MV-4-11 (cell line): Measurements from ENCODE around the gene CDH20.

Experiments used
- DNase-seq: peaks from one replicate; lab custom pipeline; 2025; lab: John Stamatoyannopoulos, UW

The CDH20 gene

DNA sequence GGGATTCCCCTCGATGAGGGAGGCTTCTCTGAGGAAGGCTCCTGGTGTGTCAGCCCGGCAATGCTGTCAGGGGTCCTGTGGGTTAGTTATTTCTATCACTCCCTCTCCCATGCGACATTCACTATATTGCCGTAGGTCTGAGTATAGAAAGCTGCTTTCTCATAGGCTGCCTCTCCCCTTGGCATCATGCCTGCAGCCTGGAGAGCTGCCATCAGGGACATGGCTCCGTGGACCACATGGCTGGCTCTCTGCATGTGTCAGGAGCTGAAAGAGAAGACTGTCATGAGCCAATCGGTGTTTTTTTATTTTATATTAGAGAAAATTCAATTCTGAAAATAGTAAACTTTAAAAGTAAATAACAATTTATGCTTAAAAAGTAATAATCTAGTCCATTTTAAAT, 198.0 kb downstream of the CDH20 start:
- DNase-seq: no peak

DNA sequence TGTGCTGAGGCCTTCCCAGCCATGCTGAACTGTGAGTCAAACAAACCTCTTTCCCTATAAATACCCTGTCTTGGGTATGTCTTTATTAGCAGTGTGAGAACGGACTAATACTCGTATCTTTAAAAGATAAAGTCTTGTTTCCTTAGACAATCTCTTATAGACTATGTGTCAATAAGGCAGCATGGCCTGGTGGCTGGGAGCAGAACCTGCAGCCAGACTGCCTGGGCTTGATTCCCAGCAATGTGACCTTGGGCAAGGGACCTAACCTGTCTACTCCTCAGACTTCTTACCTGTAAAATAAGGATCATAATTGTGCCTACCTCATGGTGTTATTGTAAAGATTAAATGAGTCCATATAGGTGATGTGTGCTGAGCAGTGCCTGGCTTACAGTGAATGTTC, 198.7 kb downstream of the CDH20 start:
- no peak for DNase-seq

GRCh38 chr18:61535401-61535800, 202.2 kb downstream of the CDH20 start:
- DNase-seq: no peak

DNA sequence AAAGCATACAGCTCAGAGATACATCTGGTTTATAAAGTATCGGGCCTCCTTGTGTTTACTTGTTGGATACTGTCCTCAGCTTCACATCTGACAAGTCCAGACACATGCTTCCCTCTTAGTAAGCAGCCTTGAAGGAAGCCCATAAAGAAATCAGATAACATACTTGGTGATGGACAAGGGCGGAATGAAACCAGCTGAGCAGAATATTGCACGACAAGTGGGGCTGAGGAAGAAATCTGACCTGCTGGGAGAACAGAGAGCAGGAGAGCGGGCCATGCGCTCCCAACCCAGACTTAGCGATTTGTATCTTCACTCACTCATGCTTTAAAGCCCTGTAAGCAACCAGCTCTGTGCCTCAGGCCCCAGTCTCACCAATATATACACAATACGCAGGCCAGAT, 208.4 kb downstream of the CDH20 start:
- no peak for DNase-seq

DNA sequence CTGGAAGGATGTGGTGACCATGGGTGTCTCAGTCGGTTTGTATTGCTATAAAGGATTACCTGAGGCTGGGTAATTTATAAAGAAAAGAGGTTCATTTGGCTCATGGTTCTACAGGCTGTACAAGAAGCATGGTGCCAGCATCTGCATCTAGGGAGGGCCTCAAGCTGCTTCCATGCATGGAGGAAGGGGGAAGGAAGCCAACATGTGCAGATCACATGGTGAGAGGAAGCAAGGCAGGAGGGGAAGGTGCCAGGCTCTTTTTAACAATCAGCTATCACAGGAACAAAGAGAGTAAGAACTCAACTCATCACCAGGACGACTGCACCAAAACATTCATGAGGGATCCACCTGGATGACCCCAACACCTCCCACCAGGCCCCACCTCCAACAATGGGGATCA, 209.4 kb downstream of the CDH20 start:
- no peak for DNase-seq

DNA sequence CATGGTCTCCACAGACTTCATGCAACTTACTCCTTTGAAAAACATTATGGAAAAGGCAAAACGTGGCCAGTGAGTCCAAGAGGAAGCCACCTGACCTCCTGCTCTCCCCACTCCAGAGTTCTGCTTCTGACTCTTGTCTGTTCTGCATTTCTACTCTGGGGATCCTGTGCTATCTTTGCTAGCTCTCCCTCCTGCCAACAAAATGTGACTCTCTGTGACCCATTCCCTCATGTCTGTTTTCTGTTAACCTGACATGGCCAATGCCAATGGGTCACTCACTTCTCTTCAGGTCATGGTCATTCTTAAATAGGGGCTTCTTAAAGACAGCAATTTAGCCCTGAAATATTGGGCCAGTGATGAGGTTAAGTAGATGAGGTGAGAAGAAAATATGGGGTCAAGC, 210.3 kb downstream of the CDH20 start:
- no peak for DNase-seq

GRCh38 chr18:61544178-61544577, 210.9 kb downstream of the CDH20 start:
- no peak for DNase-seq

GRCh38 chr18:61545281-61546245, 212.3 kb downstream of the CDH20 start:
- no peak for DNase-seq

DNA sequence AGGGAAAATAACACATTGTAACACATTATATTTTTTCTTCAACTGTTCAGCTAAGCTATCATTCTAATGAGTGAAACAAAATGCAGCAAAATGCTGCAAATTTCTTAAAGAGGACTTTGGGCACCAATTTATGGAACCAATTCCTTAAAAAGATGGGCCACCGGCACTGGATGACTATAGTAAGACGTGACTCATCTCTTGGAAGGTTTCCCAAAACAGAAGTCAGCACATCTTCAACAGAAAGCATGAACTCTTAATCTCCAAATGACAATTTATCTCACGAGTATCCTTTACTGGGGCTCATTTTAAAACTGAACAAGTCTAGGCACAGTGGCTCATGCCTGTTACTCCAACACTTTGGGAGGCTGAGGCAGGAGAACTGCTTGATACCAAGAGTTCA, 213.4 kb downstream of the CDH20 start:
- peak; percentile 45 for DNase-seq

- DNase-seq: no peak
Observed at GRCh38 chr18:61549416-61549815, 216.2 kb downstream of the CDH20 start.

- DNase-seq: no peak
Observed at GRCh38 chr18:61549889-61550288, 216.7 kb downstream of the CDH20 start.

- DNase-seq: peak; percentile 52
Observed at GRCh38 chr18:61551586-61551985, 218.4 kb downstream of the CDH20 start.

DNA sequence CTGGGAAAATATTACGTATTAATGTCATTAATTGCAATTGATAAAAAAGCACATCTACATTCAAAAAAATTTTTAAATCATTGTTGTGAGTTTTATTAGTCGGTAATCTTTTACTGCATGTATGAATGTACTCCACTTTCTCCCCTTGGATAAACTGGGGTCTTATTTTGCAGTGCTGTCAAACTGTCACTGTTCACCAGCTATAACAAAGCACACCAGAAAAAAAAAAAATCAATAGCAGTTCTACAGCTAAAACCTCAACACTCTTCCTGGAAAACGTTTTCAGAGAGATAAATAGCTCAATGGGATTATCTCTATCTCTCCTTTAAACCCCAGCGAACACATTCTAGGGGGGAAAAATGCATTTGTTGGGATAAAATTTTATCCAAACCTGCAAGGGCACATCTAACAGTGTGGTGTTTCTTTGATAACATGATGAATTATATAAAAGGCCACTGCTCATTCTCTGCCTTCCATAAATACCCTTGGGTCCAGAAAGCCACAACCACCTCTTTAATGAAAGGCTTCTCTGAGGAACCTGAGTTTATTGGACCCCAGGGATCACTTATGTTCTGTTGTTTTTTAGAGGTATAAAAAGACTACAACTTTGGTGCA, 219.9 kb downstream of the CDH20 start:
- DNase-seq: no peak

DNA sequence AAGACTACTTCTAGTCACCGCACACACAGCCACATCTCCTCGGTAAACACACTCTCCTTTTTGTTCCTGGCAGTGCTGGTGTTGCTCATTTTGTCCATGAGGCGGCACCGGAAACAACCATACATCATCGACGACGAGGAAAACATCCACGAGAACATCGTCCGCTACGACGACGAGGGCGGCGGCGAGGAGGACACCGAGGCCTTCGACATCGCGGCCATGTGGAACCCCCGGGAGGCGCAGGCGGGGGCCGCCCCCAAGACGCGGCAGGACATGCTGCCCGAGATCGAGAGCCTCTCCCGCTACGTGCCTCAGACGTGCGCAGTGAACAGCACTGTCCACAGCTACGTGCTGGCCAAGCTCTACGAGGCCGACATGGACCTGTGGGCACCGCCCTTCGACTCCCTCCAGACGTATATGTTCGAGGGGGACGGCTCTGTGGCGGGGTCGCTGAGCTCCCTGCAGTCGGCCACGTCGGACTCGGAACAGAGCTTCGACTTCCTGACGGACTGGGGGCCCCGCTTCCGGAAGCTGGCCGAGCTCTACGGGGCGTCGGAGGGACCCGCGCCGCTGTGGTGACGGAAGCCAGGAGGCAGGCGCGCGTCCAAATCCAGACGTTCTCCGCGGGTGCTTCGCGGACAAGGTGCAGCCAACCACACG, 221.0 kb downstream of the CDH20 start:
- DNase-seq: peak; percentile 48

- no peak for DNase-seq
Observed at GRCh38 chr18:61554946-61555361, 221.7 kb downstream of the CDH20 start.

GRCh38 chr18:61556316-61556715, 223.1 kb downstream of the CDH20 start:
- no peak for DNase-seq

DNA sequence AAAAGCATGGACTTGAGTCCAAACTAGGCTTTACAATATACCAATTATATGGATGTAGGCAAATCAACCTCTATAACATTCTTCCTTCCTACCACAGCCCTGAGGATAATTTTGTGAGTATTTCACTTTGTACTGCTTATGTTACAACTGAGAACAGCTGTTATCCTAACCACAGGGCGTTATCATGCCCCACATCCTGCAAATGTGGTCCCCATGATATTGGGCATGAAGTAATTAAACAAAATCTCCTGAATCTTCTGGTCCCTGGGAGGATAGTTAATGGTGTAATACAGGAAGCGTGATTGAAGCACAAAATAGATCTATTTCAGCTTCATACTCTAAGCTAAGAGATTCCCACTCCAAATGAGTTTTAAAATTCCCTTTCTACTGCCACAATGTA, 223.6 kb downstream of the CDH20 start:
- no peak for DNase-seq

- no peak for DNase-seq
Observed at GRCh38 chr18:61569176-61569892, 236.1 kb downstream of the CDH20 start.

DNA sequence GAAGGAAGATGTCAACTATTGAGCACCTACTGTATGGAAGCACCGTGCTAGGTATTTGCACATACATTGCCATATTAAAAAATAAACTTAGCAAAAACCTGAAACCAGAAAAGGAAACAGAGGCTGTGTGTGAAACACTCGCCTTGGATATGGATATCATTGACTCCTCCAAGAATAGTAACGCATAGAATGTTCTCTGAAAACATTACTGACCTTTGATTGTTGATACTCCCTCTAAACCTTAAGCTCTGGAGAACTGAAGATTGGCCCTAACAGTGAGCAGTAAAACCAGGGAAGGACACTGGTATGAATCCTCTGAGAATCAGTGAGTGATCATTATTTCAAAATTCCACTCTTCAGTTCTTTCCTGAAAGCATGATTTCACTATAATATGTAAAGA, 236.8 kb downstream of the CDH20 start:
- DNase-seq: no peak

GRCh38 chr18:61572084-61572655, 238.9 kb downstream of the CDH20 start:
- DNase-seq: no peak

GRCh38 chr18:61572871-61573270, 239.6 kb downstream of the CDH20 start:
- DNase-seq: no peak

DNA sequence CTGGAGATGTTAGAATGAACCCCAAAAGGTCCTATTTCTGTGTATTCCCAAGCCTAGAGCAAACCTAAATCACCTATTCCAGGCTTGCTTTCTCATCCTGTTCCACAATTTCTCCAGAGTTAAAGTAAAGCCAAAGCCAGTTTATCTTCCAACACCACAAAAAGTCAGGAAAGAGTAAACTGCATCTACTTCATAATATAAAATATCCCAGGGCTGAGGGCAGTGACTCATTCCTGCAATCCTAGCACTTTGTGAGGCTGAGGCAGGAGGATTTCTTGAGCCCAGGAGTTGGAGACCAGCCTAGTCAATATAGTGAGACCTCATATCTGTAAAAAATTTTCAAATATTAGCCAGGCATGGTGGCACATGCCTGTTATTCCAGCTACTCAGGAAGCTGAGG, 241.4 kb downstream of the CDH20 start:
- DNase-seq: no peak
